GM21786 (cell line): ENCODE data around the gene HIGD2B.
A peak's percentile ranks its signal among the peaks of the same experiment; 100 is the strongest.
"Not testable (repeated sequence)": the region's sequence is repeated elsewhere in the genome, so short reads cannot be mapped to it uniquely, and the experiment has no call there.

ENCODE experiments used
- ATAC-seq: cut with Tn5 transposase; IDR thresholded peaks from one replicate; pipeline ENCODE4 v1.9.1; 2021; ENCODE audit not compliant: unreplicated experiment

The HIGD2B gene

DNA sequence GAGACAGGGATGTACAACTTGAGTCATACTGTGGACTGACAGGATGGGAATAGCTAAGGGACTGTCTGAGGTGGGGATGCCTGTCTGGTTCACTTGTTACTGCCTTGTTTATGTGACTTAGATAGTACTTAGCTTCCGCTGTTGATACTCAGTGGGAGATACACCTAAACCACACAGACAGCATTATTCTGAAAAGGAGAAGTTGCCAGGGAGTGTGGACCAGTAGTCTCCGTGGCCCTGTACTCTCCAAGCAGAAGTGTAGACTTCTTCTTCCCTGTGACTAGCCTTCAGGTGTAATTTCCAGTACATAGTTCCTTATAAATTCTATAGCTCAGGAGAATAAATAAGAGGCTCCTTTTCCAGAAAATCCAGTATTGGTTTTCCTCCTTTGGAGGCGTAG lies 5.1 kb downstream of the HIGD2B start:
- no peak for ATAC-seq

DNA sequence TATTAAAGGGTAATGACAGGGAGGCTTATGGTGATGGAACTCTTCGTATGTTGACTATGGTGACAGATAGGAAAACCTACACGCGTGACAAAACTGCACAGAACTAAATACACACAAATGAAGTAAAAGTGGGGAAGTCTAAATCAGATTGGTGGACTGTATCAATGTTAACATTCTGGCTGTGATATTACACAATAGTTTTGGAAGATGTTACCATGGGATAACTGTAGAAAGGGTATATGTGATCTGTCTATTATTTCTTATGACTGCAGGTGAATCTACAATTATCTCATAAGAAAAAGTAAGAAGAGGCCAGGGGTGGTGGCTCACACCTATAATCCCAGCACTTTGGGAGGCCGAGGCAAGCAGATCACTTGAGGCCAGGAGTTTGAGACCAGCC lies 9.1 kb downstream of the HIGD2B start:
- no peak for ATAC-seq

DNA sequence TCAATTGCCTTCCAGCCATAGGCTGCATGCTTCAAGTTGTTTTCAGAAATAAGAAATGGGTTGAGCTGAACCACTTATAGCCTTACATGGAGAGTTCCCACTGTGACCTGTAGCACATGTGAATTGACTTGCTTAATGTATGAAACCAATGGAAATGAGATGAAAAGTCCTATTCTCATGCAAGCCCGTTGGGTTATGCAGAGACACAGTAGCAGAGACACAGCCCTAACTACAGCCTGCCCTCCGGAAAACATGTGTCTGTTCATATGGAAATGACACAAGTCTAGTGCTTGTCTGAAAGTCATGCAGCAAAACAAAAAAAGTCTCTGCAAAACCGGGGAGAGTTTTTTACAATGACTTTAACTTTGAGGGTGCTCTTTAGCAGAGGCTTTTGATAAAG lies 14.5 kb downstream of the HIGD2B start:
- ATAC-seq = no peak

- ATAC-seq = peak; percentile 86
These were observed 15.2 kb downstream of the HIGD2B start for GRCh38 chr15:72670656-72671352.

DNA sequence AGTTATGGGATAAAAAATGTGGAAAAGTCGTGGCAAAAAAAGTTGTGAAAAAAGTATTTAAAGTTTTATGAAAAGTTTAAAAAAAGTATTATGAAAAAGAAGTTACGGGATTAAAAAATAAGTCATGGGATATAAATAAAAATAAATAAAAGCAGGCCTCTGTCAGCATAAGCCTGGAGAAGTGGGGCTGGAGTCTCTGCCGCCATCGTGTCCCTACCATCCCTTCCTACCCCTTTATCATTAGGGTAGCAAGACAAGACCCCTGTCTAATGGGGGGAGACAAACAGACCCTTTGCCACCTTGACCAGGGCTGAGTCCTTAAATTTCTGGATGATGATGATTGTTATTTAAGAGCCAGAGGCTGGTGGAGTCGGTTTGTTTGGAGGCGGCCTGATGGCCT lies 16.2 kb downstream of the HIGD2B start:
- not testable (repeated sequence) for ATAC-seq

DNA sequence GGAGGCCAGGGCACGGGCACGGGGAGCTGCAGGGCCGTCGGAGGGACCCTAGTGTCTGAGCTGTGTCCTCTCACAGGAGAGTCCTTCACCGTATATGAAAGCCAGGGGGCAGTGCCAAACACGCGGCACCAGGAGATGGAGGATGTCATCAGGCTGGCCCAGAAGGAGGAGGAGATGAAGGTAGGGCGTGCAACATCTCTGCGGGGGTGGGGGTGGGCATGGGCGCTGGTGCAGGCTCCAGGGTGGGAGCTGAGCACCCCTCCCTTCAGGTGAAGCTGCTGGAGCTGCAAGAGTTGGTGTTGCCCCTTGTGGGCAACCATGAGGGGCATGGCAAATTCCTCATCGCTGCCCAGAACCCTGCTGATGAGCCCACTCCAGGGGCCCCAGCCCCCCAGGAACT lies 20.3 kb downstream of the HIGD2B start:
- not testable (repeated sequence) for ATAC-seq

DNA sequence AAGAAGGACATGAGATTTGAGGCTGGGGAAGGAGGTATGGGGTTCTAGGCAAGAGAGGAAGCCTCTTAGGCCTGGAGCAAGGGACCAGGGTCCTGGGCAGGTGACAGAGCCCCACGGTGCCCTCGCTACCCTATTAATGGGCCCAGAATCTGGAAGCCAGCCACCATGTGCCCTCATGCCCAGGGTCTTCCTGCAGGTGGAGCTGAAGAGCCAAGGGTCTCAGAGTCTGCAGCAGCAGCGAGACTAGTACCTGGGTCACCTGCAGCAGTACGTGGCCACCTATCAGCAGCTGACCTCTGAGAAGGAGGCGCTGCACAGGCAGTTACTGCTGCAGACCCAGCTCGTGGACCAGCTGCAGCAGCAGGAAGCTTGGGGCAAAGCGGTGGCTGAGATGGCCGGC lies 22.1 kb downstream of the HIGD2B start:
- ATAC-seq = not testable (repeated sequence)

GRCh38 chr15:72661081-72661480 lies 24.9 kb downstream of the HIGD2B start:
- ATAC-seq = not testable (repeated sequence)

DNA sequence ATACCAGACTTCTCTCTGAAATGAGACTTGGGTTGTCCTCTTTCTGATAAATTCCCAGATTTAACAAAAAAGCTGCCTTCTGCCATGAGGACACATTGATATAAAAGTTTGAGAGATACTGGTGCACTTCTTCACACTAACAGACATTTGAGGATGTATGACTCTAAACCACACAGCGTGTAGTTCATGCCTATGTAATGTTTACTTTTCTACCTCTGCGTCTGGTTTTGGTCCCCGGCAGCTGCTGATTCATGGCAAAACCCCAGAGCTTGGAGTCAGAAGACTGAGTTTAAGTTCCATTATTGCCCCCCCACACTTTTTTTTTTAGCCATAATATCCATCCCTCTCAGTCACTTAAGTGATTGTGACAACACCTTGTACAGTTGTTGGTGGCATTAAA lies 30.0 kb downstream of the HIGD2B start:
- not testable (repeated sequence) for ATAC-seq

DNA sequence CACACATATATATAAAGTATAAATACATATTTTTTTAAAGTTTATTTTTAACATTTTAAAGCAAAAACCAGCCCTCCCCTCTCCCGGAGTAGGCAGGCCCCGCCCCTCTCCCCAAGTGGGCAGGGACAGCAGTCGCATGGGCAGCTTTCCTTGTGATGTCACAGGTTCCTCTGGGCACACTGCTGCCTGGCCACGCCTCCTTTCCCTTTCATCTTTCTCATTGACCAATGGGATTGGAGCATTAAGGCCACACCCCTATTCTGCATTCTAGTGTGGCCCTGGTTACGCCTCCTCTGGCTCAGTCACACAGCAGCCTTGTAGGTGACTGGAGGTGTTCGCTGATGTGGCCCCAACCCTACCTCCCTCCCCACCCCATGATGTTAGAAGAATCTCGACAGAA lies 31.6 kb downstream of the HIGD2B start, which contains the start of gene GOLGA6B:
GOLGA6B (plus strand) TSS at position 301 of the 400 bp plus-strand sequence; CDS start at position 342, 41 bp downstream.
- ATAC-seq = not testable (repeated sequence)

- ATAC-seq = not testable (repeated sequence)
These were observed 37.2 kb downstream of the HIGD2B start for GRCh38 chr15:72648631-72649253.

- ATAC-seq = not testable (repeated sequence)
These were observed 43.7 kb downstream of the HIGD2B start for GRCh38 chr15:72642271-72642670.

DNA sequence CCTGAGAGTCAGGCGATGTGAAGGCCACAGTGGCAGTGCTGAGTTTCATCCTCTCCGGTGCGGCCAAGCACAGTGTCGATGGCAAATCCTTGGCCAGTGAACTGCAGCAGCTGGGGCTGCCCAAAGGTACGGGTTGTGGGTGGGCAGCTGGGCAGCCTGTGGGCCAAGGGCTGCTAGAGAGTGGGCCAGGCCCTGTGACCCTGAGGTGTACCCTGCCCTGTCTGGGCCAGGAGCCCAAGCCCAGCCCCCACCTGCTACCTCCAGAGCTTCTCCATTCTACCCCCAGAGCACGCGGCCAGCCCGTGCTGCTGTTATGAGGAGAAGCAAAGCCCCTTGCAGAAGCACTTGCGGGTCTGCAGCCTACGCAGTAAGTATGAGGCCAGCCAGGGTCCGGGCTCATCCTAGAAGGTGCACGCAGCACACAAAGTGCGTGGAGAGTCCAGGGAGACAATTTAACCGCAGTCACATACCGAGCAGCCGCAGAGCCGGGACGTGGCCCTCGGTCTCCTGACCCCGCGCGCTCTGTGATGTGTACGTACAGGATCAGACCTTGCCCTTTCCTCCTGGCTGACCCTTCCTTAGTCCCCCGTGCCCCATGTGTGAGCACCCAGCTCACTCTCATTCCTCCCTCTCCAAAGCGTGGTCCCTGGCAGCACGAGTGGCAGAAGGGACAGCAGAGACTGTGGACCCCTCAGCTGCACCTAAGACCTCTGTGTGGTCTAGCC lies 46.1 kb downstream of the HIGD2B start:
- ATAC-seq = not testable (repeated sequence)

- not testable (repeated sequence) for ATAC-seq
These were observed 49.3 kb downstream of the HIGD2B start for GRCh38 chr15:72636519-72637282.

- not testable (repeated sequence) for ATAC-seq
These were observed 56.9 kb downstream of the HIGD2B start for GRCh38 chr15:72629068-72629570.

DNA sequence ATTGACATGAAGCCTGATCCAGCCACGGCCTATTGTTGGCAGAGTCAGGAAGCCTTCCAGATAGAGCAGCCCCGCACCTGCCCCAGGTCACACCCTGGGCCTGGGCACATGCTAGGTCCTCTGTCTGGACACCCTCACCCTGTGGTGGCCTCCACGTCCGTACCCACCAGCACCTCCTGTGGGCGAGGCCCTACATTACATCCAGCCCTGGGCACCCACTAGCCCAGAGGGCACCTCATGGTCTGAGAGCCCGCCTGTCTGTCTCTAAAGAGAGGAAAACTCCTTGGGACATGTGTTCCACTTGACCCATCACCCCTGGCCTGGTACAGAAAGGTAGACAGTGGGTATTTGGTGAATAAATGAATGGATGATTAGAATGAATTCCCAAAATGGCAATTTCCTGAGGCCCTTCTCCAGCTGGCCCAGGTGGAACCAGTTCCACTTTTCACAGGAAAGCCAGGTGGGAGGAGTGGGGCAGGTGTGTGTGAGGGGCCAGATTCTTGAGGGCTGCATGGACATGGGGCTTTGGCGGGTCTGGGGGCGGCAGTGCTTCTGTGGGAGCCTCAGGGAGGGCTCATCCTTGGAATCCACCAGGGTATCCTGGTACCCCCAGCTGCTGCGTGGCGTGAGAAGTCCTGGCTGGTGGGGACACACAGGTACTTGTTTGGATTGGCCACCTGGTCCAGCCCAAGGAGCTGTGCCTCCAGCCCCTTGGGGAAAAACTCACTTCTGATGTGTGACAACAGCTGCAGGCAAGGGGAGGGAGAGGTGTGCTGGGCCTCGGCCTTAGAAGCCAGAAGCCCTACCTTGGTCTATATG lies 57.5 kb downstream of the HIGD2B start:
- not testable (repeated sequence) for ATAC-seq

DNA sequence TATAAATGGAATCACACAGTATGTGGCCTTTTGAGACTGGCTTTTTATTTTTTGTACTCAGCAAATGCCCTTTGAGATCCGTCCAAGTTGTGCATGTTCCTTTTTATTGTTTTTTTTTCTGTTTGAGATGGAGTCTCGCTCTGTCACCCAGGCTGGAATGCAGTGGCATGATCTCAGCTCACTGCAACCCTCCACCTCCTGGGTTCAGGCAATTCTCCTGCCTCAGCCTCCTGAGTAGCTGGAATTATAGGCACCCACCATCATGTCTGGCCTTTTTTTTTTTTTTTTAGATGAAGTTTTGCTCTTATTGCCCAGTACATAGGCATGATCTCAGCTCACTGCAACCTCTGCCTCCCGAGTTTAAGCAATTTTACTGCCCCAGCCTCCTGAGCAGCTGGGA lies 59.8 kb downstream of the HIGD2B start:
- not testable (repeated sequence) for ATAC-seq
